Peyer's patch (tissue), 4 donors: ENCODE results near the gene A2ML1.
"Not testable (repeated sequence)": the region's sequence is repeated elsewhere in the genome, so short reads cannot be mapped to it uniquely, and the experiment has no call there.

Source experiments
- POLR2A ChIP-seq, 2 donors: fragments of 450-650 bp; IDR thresholded peaks; one replicate each; pipeline ENCODE4 v1.5.1; 2017; ENCODE audit warnings: antibody characterized with exemption in 2 of 2, mild to moderate bottlenecking in 2 of 2, moderate library complexity in 2 of 2
- TF ChIP-seq, protein P1 (sequence below), 6 experiments: fragments of 450-650 bp in 4 of 6; fragments of 200-600 bp in 2 of 6; sonication (generic) in 1 of 6; IDR thresholded peaks; one replicate each; pipeline ENCODE4 v1.5.1; 2017 to 2019; ENCODE audit warnings: antibody characterized with exemption in 6 of 6, mild to moderate bottlenecking in 3 of 6, moderate library complexity in 1 of 6

DNA sequence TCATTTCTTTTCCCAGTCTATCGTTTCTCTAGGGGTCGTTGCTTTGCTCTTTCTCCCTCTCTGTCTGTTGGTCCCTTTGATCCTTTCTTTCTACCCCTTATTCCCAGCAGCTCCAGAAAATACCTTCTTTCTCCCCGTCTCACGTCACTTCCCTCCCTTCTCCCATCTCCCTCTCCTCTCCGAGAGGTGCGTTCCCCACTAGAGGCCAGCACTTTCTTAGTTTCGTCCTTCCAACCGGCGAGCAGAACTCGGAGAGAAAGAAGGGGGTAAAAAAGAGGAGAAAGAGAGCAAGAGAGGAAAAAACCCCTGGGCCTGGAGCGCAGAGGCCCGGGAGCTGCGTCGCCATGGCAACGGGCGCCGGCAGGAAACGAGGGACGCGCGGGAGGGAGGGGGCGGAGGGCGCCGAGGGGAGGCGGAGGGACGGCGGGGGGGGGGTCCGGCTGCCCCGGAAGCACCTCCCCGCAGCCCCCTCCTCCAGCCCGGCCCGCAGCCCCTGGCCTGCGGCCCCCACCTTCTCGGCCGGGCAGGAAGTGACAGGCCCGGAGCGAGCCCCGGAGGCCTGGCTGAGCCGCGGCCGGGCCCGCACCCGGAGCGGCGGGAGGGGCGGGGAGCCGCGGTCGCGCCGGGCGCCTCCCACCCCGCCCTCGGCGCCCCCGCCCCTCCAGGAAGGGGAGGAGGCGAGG lies 91.8 kb downstream of the A2ML1 start, which contains the start of gene PHC1:
- TF ChIP-seq POLR2A (IDR thresholded peaks at IDR 0.05) = not testable (repeated sequence)
- TF ChIP-seq, protein P1, sequence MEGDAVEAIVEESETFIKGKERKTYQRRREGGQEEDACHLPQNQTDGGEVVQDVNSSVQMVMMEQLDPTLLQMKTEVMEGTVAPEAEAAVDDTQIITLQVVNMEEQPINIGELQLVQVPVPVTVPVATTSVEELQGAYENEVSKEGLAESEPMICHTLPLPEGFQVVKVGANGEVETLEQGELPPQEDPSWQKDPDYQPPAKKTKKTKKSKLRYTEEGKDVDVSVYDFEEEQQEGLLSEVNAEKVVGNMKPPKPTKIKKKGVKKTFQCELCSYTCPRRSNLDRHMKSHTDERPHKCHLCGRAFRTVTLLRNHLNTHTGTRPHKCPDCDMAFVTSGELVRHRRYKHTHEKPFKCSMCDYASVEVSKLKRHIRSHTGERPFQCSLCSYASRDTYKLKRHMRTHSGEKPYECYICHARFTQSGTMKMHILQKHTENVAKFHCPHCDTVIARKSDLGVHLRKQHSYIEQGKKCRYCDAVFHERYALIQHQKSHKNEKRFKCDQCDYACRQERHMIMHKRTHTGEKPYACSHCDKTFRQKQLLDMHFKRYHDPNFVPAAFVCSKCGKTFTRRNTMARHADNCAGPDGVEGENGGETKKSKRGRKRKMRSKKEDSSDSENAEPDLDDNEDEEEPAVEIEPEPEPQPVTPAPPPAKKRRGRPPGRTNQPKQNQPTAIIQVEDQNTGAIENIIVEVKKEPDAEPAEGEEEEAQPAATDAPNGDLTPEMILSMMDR (IDR thresholded peaks at IDR 0.05) = peak in 4 of 6 experiments; percentile 29 to 51 (median 34)
